GM18517 (cell line): ENCODE data around the gene CYTH4.

Experiments used
- ATAC-seq: cut with Tn5 transposase; IDR thresholded peaks from one replicate; pipeline ENCODE4 v1.9.1; 2021; ENCODE audit warnings: mild to moderate bottlenecking, moderate library complexity; ENCODE audit not compliant: unreplicated experiment

CYTH4 gene

DNA sequence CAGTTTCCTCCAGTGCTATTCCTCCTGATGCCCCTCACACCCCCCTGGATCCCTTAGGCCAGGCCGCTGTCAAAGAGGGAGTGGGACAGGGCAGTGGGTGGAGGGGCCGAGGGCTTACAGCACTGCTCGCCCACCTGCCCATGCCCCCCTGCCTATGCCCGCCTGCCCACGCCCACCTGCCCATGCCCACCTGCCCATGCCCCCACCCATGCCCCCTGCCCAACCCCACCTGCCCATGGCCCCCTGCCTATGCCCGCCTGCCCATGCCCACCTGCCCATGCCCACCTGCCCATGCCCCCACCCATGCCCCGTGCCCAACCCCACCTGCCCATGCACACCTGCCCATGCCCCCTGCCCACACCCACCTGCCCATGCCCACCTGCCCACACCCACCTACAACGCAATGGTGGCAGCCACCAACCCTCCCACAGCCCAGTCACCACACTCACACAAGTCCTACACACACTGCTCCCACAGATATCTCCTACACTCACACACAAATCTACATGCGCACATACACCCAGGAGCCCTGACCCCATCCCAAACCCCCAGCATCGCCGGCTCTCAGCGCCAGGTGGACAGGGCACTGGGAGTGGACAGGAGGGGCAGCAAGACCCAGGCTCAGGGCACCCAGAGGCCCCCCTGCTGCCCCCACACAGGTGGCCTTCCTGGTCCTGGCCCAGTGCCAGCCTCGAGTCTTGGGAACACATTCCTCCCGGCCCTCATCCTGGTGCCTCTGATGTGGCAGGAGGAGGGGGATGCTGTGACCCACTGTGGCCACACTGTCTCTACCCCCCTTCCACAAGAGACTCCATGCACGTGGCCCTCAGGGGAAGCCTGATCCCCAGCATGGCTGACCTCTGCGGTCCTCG is 61.8 kb downstream of the CYTH4 start:
- no peak for ATAC-seq

DNA sequence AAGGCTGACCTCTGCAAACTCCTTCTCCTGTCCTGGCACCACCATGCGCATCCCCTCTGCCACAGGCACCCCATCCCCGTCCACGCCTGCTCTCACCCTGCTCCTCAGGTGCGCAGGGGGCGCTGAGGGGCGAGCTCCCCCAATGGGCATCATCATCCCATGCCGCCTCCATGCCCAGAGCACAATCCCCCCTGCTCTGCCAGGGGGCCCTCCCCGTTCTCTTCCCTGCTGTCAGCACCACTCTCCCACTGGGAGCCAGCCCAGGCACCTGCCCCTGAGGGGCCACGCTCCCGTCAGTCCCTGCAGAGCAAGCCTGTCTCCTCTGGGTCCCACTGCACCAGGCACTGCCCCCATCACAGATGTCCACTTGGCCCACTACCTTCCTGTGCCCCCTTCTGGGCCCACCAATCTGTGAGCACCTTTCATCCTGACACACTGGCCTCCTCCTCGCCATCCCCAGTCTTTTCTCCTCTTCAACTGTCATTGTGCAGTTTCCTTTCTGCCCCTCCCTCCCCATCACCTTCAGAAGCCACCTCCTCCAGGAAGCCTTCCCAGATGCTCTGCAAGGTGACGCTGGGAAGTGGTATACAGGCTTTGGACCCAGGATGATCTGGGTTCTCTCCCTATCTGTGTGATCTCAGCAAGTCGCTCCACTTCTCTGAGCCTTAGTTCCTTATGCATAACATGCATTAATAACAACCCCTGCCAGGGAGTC is 62.6 kb downstream of the CYTH4 start:
- no peak for ATAC-seq

DNA sequence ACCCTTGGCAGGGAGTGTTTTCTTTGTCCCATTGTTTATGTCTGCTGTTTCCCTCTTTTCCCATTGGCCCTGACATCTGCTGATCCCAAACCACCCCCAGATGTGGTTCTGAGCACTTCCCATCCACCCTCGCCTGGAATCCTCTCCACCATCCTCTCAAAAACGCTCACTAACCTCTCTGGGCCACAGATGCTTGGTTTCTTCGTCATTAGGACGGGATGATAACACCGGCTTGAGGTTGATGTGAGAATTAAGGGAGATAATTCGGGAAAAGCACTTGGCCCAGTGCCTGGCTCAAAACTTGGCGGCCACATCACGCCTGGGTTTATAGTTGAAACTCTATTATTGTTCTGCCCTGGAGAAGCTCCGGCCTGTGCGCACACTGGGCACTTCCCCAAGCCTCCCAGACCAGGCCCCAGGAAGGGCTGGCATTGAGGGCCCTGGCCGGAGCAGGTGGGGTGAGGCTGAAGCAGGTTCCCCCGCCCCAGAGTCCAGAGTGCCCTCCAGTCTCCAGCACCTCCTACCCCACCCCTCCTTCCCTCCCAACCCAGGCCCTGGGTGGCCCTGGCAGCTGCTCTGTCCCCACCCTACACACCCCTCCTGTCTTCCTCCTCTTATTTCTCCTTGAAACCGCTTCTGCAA is 63.7 kb downstream of the CYTH4 start:
- ATAC-seq, result no peak

DNA sequence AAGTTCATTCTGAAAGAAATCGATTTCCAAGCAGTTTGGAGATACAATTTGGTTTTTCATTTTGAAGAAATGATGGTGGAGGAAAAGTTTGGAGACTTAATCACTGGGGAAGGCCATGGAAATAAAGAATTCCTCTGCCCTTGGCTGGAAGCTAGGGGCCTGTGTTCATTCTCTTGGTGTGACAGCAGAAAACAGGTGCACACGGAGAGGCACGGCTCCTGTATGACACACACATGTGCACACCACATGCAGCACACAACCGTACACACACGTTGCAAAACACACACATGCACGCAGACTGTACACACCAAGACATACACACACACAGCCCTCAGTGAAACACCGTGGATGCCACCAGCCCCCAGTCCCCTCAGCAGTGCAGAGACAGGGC is 64.2 kb downstream of the CYTH4 start:
- ATAC-seq, result no peak

DNA sequence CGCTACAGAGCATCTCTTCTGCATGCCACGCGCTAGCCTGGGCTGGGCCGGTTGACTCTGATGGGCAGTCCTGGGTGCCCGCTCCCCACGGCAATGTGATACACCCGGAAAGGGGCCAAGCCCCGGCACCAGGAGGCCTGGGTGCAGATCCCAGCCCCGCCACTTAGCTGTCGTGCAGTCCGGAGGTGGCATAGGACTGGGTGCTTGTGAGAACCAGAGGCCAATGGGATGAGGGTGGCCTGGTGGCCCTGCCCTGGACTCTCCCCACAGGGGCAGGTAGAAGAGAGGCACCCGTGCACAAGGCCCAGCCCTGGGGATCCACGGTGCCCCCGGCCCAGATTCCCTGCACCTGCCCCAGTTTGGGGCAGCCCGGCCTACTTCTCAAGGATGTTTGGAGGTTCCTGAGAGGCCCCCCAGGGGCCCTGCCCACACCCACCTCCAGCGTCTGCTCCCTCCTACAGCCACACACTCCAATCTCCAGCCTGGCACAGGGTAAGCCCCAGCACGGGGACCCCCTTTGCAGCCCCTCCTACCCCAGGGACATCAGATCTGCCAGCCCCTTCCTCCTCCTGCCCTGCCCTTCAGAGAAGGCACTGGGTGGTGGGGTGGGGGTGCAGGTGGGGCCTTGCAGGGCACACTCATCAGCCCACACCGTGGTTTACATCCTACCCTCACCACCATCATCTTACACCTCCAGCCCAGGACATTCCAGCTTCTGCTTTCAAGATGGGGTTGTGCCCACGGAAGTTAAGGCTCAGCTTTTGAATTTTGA is 66.9 kb downstream of the CYTH4 start:
- ATAC-seq, result no peak

DNA sequence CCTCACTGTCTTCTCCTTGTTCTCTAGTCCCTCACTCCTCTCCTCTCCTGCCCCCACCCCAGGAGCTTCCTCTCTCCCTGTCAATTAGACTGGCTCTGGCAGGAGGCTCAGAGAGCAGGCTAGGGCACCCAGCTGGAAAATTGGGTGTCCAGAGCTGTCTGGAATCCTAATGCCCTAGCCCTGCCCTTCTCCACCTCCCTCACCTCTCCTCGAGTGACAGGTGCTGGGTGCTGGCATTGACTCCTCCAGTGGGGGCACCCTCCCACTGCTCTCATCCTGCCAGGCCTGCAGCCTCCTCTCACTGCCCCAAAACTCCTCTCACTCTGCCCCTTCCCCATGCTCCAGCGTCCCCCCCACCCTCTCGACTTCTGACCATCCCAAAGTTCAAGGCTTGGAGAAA is 68.9 kb downstream of the CYTH4 start:
- ATAC-seq, result no peak

DNA sequence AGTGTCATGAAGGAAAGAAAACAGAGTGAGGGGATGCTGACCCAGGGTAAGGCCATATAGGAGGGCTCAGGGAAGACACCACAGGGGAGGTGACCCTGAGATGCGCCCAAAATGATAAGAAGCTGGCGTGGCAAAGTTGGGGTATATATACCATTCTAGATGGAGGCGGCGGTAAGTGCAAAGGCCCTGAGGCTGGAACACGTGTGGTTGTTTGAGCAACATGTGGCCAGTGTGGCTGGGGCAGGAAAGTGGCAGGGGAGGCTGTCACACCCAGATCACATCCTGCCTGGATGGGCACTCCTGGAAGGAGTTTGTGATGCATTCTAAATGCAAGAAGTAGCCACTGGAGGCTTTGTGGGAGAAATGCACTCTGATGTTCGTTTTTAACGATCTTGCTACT is 70.2 kb downstream of the CYTH4 start:
- no peak for ATAC-seq

DNA sequence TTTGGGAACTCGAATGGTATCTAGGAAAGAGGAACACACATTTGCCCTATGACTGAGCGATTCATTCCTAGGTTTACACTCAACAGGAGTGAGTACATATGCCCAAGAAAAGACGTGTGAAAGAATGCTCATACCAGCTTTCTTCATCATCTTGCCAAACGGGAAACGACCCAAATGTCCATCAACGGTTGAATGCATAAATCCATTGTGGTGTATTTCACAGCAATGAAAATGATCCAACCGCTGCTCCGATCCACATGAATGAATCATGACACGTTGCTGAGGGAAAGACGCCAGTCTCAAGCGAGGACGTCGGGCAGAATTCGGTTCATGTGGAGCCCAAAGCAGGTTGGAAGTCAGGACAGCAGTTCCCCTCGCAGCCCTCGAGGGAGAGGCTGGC is 71.5 kb downstream of the CYTH4 start:
- no peak for ATAC-seq

DNA sequence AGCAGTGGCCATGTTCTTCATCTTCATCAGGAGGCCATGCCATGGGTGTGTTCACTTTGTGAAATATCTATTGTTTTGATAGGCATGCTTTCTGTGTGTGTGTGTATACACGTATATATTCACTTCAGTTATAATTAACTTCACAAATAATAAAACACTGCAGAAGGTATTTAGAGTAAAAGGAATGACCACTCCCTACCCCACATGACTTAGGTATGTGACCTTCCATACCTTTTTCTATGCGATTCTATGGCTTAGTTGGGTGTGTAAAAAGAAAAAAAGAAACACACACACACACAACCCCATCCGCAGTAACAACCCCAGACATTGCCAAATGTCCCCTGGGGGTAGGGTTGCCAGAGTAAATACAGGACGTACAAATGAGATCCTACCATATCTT is 72.0 kb downstream of the CYTH4 start:
- ATAC-seq, result no peak

DNA sequence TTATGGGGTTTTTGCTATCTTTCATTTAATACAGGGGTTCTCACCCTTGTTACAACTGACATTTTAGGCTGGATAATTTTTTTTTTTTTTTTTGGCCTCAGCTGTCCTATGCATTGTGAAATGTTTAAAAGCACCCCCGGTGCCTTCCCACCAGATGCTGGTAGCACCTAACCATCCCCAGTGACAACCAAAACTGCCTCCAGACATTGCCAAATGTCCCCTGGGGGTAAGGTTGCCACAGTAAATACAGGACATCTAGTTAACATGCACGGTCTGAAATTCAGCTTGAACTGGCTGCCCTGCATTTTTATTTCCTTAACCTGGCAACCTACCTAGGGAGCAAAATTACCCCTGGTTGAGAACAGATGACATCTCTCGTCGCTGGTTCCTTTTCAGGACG is 72.4 kb downstream of the CYTH4 start:
- ATAC-seq, result no peak

DNA sequence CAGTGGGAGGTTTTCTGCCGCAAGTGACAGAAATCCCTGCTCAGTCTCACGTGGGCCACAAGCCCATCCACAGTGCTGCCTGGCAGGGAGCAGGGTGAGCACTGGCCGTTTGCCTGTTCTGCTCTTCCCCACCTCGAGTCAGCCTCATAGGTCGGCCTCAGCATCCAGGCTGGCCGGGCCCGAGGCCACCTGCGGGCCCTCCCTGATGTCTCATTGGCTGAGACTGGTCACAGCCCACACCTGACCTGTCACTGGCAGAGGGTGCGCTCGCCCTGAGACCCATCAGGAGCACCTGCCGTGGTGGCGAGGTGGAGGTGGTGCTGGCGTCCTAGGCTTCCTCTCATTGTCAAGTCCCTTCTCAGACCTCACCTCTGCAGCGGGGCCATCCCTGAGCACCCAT is 72.9 kb downstream of the CYTH4 start:
- no peak for ATAC-seq

DNA sequence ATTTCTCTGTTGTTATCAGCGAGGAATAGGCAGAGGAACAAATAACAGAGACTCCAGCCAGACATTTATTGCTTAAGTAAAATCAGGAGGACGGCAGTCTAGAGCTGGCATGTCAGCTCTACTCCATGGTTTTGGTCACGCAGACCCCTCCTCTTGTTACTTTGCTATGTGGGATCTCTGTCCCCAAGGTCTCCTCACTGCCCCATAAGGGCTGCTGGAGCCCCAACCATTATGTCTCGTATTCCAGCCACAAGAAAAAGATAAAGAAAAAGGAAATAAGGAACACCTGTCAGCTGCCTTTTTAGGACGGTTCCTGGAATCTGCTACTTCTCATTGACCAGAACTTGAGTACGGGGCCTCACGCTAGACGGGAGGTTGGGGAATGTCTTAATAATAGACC is 74.6 kb downstream of the CYTH4 start:
- ATAC-seq, result no peak

DNA sequence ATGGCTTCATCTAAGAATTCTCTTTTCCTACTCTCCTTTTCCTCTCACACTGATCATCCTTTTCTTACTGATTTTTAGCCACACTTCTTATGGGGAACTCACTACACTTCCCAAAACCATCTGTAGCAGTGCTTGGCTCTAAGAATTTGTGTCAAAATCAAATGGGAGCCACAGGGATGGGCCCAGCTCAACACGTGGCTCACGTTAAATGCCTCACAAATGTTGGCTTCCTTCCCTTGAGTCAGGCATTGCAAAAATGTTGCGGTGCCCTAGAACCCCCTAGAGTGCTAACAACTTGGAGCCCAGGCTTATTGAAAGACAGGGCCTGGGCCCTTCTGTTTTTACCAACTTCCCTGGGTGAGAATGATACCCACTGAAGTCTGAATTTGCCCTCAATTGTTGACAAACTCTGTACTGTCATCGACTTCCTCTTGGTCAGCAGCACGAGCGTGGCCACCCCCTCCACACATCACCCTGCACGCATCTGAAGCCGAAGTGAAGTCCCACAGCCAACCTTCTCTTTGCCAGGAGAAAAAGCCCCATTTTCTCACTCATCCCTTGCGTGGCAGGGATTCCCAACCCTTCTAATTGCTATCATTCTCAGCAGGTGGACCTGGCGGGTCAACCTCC is 75.3 kb downstream of the CYTH4 start:
- ATAC-seq, result no peak

DNA sequence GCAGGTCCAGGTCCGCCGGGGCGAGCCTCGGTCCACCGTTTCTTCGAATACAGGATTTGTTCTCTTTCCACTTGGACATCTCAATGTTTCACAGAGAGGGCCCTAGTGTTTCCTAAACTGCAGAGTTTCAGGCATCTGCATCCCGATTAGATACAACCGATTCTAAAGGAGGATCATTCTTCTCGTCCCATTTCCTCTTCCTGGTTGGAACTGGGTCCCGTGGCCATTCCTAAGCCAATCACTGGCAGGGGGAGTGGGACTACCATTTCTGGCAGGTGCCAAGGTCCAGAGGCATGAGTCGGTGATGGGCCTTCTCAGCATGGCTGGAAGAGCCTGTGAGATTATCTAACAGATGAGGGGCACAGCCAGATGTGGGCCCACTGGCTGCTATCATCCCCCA is 76.1 kb downstream of the CYTH4 start:
- ATAC-seq, result no peak

DNA sequence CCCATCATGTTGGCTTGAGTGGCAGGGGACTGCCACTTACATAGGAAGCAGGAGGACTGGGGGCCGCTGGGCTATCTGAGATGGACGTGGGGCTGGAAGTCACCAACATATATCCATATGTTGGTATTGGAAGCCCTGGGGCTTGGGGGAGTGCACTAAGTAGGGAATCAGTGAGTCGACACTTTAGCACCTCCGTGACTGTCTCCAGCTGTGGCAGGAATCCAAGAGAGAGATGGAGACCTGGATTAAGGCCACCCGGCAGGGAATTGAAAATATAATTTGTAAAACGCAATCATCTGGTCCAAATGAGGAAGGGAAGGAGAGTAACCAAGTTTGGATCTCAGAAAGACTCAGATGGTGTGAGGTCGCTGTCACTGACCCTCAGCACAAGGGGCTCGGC is 76.6 kb downstream of the CYTH4 start:
- ATAC-seq, result no peak

DNA sequence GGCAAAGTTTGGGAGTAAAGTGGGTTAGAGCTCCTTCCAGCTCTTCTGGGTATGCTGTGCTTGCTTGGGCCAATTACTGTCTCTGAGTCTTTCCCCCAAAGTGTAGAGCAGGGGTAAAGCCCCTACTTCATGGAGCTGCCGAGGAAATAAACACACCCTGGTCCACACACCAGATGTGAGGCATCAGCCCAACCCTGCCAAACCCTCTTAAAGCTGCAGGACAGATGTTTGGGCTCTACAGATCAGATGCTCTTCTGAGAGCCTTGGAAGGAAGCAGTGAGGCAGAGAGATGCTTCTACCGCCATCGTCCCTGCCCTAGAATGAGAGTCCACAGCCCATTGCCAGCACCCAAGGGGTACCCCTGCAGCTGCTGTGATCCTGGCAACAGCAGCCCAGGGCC is 80.3 kb downstream of the CYTH4 start:
- ATAC-seq, result no peak

DNA sequence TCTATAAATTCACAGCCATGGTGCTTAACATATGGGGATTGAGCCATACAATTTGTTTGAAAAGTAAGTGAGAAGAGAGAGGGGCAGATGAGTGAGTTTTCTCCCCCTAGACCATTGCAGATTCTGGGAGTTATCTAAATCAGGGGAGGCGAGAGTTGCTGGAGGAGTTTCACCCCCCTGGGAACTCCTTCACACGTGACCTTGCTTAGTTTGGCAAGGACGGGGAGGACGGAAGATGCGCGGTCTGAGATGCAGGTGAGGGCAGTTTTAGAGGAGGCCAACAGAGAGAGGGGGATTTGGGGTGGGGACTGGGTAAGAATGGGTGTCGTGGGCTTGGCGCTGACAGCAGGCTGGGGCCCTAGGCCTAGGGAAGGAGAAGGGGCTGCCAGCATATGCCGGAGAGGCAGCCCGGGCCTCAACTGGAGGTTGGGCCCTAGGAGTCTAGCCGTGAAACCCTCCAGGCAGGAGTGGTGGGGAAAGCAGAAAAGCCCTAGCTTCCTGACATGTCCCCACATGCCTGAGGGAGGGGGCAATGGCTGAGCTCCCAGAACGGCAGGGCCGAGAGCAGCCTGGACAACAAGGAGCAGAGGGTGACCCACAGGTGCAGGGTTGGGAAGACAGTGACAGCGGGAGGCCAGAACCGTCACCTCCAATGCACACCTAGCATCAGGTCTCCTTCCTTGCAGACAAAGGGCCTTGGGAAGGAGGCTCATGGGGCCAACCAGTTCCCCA is 81.1 kb downstream of the CYTH4 start:
- ATAC-seq, result no peak
